NCI-H446 (cell line): ENCODE results near the gene CASS4.
"Not testable (repeated sequence)": the region's sequence is repeated elsewhere in the genome, so short reads cannot be mapped to it uniquely, and the experiment has no call there.

ENCODE experiments used
- DNase-seq, 2 experiments: peaks; one replicate each; lab custom pipeline; 2025; lab: John Stamatoyannopoulos, UW

The CASS4 gene, protein sequence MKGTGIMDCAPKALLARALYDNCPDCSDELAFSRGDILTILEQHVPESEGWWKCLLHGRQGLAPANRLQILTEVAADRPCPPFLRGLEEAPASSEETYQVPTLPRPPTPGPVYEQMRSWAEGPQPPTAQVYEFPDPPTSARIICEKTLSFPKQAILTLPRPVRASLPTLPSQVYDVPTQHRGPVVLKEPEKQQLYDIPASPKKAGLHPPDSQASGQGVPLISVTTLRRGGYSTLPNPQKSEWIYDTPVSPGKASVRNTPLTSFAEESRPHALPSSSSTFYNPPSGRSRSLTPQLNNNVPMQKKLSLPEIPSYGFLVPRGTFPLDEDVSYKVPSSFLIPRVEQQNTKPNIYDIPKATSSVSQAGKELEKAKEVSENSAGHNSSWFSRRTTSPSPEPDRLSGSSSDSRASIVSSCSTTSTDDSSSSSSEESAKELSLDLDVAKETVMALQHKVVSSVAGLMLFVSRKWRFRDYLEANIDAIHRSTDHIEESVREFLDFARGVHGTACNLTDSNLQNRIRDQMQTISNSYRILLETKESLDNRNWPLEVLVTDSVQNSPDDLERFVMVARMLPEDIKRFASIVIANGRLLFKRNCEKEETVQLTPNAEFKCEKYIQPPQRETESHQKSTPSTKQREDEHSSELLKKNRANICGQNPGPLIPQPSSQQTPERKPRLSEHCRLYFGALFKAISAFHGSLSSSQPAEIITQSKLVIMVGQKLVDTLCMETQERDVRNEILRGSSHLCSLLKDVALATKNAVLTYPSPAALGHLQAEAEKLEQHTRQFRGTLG

DNA sequence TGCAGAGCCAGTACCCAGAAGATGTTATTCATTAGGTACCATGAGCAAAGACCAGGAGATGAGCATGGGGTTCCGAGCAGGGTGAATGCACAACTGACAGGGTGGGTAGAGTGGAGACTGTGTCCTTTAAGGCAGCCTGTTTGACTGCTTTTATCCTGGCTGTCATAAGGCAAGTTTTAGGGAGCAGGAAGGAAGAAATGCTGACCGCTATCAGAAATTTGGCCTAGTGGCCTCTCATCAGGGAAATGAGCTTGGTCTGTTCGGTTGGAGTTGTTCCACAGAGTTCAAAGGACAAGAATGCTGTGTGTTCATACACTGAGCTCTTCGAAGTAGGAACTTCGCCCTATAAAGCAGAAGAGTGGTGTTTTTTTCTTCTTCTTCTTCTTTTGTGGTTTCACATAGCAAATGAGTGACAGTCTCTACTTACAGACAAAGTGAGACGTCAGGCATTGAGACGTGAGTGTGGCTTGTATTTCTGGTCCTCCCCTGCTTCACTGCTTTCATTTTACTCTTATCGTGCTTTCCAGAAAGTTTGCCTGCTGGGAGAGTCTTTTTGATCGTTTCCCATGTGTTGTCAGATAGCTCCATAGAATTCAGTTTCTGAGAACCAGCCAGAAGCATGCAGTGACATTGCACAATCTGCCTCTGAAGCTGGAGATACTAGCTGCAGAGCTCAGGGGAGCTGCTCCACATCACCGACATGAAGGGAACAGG, at the start of gene CASS4:
Gene CASS4, plus strand, starts transcription at position 502 of the 714 bp plus-strand sequence. Its CDS starts 199 bp downstream, at position 701.
- no peak for DNase-seq

DNA sequence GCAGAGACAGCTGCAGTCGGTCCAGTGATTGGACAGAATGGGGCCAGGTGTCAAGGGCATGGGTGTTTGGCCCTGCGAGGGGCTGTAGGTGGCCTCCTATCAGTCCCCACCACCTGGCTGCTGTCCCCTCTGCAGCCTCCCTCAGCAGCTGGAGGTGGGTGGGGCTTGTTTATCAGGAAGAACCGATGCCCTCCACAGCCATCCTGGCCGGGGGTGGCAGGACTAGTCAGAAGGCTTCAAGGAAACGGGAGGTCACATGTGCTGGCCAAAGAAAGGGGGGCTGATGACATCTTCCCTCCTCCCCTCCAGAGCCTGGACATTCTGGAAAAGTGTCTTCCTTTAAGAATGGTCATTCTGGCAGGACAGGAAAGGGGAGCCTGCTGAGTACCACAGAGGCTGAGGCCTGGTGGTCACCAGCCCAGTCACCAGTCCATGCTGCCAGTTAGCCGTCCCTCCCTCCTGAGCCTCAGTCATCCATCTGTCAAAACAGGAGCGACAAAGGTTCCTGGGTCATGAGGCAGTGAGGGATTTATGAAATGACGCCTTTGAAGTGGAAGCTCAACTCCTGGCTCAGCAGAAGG, 49.1 kb upstream of the CASS4 start:
- no peak for DNase-seq

DNA sequence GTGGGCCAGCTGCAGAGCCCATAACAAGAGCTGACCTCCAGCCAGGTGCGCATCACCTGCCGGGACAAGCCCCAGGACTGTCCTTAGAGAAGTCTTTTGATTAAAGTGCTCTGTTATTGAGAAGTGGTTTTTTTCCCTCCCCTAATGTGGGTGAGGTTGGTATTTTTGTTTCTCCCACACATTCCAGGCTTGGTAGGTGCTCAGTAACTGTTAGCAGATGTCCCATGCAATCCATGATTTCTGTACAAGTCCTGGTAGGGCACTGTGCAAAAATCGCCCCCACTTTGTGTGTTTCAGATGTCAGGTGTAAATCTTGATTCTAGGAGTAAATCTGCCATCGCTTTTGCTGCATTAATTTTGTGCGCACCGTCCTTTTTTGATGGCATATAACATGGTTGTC, 48.6 kb upstream of the CASS4 start:
- no peak for DNase-seq

DNA sequence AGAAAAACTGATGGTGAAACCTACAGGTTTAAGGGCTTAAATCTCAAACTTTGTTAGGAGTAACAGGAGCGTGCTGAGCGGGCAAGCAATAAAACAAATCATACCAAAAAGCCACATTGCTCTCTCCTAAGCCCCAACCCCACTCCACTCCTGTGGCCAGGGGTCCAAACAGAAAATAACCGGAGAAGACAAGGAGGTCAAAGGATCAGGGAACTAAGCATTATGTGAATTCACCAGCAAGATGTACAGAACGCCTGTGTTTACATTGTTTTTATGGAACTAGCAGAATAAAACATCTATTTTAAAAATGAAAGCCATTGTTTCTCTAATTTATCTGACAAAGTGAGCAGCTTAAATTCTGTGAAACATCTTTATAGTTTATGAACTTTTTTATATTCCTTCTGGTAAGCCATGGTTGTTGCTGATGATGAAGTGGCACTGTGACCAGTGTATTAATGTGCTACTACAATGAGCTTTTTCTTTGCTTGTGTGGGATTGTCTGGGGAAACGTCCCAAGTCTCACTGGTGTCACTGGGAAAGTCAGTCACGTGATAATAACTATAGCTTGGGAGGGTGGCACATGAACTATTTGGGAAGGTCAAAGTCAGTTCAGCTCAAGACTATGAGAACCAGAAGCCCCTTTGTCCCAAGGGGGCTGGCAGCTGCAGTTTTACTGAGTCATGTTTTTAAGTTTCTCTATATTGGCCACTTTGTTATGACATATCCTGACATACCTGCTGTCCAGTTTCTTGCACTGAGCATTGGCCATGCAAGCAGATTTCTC, 43.5 kb upstream of the CASS4 start:
- DNase-seq = no peak

DNA sequence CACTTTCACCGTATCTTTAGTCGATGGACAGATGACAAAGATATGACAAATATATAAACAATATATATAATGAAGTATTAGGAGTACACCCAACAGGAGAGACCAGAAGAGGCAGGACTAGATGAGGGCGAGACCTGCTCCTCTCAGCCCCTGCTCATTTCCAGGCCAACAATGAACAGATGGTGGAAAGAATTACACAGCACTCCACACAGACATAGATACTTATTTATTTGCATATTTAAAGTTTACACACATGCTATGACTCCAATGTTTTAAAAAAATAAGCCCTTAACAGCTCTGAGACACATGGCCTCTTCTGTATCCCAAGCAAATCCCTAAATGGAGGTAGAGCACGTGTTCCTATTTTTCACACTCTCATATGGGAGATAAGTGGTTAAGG, 42.9 kb upstream of the CASS4 start:
- no peak for DNase-seq

DNA sequence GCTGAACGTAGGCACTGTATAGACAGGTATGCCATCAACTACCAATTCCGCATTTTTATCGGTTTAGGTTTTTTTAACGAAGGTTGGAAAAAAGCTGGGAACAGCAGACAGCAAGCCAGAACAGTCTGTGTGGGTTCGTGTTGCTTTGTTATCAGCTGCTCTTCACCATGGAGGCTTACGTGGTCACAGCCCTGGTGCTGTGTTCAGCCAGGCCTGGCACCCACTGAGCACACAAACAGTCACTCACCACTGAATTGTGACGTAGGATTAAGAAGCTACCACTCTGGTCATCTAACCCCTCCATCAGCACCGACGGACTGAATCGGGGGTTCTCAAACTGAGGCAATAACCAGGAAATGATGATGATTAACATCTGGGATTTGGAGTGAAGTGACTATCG, 40.1 kb upstream of the CASS4 start:
- DNase-seq = no peak

DNA sequence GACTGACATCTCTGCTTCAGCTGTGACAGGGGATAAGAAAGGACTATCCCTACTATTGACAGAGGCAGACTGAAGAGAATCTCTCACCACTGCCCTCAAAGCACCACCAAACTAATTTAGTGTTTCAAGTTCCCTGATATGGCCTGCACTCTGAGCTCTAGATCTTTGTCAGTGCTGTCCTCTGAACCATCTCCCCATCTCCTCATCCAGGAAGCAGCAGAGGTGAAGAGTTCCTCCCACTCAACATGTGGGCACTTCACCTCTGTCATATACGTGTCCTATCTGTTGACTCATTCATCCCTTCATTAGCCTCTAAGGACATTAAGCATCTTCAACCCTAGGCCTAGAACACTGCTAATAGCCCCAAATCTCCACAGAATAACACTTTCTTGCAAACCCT, 39.2 kb upstream of the CASS4 start:
- no peak for DNase-seq

DNA sequence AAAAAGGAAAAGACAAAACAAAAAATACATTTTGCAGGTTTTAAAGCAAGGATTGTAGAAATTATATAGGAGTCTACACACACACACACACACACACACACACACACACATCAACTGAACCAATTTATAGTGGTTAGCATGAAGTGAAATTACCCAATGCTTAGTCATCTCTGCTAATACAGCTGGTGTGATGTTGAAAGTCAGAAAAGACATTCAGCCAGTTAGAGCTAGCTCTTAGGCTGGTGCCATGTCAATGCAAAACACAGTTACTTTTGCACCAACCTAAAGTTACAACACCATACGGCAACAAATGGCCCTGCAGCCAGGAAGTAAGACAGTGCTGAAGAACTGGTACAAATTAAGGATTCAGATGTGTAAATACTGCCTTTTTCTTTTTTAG, 38.1 kb upstream of the CASS4 start:
- no peak for DNase-seq

DNA sequence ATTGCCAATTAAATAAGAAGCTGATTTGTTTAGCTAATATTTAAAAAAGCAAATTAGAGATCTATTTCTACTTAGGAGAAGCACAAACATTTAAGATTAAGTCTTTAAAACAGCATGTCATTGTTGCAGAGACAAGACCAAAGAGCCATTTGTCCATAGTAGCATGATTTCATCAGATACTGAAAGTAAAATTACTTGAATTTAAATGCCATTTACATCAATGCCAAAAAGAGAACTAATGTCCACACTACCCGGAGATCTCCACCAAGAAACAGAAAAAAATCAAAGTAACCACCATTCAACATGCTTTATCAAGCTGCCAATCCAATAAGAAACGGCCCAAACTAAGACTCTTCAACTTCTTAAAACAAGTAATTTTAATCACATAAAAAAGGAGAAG, 35.7 kb upstream of the CASS4 start:
- no peak for DNase-seq

DNA sequence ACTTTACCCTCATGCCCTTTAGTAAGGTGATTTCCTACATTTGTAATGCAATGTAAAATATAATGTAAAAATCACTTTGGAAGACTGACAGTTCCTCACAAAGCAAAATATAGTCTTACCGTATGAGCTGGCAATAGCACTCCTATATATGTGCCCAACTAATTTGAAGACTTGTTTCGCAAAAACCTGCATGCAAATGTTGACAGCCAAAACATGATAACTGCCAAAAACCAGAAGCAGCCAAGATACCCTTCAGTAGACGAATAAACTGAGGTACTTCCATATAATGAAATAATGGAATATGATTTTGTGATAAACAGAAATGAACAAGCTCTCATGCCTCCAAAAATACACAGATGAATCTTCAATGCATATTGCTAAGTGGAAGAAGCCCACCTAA, 33.7 kb upstream of the CASS4 start:
- no peak for DNase-seq

DNA sequence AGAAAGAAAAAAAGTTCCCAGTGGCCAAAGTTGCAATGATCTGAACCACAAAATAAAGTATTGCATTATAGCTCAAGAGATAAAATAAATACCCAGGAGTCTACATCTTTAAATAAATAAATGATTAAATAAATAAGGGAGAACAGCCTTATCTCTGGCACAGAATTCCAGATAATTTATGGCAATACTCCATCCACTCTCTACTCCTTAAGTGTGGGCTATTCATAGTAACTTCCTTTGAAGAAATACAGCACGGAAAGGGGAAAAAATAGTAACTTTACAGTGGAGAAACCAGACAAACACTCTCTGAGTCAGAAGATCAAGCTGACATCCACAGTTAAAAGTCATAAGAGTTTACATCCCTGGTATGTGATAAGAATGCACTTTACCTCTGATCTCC, 31.7 kb upstream of the CASS4 start:
- no peak for DNase-seq

DNA sequence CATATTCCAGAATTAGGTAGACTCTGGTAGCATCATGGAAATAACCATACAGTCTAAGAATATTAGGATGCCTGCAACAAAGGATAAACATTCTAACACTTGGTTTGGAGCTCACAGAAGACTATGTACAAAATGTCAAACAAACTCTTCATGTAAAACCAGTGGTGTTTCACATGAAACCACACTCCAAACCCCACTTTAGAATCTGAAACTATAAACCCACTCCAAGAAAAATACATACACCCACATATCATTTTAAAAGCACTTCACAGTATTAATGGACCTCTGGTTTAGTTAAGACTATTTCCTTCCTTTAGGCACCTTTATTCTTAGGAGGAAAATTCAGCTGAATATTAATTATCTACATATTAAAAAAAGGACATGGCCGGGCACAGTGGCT, 30.6 kb upstream of the CASS4 start:
- DNase-seq = no peak

DNA sequence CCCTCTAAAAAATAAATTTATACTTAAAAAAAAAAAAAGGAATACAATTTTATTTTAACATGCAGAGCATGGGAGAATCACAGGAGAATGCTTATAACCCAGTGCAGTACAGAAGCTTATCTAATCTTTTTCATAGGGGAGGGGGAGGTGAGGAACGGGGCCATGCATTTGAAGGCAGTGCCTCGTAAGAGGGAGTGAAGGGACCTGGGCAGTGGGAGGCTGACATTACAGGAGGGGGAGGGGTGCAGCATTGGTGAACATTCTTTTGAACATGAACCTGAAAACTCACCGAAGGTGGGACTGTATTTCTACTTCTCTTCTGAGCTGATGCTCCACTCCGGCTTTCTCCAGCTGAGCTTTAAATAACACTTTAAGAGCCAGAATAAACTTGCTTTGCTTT, 29.4 kb upstream of the CASS4 start:
- DNase-seq = no peak

DNA sequence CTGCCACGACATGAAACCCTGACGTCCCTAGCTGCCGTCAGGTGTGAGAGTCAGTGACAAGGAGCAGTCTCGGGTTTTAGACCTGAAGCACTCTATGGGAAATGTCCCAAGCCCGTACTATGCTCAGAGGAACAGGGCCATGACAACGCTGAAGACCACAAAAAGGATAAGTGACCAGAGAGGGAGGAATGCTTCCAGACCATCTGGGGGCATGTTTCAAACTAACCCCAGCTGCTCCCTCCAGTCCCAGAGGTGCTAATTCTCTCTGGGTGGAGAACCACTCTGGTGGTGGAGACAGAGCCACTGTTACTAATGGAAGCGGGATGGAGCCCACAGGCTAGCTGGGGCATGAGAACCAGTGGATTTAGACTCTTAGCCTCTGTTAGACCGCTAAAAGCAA, 28.7 kb upstream of the CASS4 start:
- DNase-seq = no peak

DNA sequence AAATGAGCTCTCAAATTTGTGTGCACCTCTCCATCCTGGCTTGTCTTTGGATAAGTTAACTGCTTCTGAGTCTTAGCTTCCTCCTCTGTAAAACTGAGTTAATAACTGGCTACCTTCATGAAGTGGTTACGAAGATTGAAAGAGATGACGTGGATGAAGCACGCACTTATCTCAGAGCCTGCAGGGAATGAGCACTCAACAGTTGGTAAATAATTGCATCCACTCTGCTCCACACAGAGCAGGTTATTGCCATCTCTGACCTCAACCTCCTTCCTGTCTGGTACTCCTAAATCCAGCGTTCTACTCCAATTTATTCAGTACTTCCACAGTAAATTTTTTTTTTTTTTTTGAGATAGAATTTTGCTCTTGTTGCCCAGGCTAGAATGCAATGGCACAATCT, 26.9 kb upstream of the CASS4 start:
- no peak for DNase-seq

DNA sequence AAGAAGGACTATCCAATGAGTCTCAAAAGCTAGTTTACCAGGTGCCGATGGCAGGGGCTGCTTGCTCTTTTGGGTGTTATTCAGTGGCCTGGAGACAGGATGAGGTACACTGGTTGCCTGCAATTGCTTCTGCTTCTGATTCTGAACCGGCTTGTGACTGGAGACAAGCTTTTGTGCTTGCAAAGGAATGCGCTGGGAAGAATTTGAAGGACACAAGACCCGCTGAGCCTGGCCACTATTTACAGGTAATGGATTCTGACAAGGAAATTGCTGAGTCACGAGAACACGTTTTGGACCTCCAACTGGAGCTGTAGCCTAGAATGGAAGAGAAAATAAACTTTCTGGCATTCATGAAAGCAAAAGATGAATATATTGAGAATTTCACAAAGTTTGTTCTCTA, 25.8 kb upstream of the CASS4 start:
- no peak for DNase-seq

DNA sequence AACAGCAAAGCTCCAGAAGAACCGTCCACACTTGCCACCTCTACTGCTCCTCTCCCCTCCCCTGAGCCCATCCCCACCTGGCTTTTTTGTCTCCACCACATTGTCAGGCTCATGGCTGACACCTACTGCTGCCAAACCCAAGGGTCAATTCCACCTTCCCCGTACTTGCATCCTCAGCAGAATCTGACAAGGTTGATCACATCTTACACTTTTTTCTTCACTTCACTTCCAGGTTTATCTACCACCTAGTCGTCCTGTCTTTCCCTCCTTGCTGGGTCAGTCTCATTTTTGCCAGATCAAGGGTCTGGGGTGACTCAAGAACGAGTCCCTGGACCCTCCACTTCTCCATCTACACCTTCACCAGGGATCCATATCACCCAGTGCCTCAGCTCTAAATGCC, 23.2 kb upstream of the CASS4 start:
- DNase-seq = no peak

DNA sequence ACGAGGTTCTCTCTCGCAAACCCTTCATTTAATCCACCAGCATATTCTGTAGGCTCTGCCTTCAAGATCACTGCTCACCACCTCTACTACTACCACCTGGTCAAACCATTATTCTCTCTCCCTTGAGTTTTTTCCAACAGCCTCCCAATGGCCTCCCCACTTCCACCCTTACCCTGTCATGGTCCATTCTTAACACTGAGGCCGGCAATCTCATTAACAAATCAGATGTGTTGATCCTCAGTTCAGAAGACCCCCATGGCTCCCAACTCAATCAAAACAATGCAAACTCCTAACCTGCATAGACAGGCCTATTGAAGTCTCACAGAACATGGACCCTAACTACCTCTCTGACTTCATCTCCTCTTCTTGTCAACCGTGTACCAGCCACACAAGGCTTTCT, 22.3 kb upstream of the CASS4 start:
- no peak for DNase-seq

DNA sequence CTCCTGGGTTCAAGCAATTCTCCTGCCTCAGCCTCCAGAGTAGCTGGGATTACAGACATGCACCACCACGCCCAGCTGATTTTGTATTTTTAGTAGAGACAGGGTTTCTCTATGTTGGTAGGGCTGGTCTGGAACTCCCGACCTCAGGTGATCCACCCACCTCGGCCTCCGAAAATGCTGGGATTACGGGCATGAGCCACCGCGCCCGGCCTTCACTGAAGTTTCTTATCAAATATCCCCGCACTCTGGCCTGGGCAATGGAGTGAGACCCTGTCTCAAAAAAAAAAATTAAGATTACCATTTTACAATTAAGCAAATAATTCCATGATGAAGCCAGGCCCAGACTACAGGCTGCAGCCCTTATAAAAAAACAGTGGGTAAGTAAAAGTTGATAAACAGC, 21.7 kb upstream of the CASS4 start:
- not testable (repeated sequence) for DNase-seq

DNA sequence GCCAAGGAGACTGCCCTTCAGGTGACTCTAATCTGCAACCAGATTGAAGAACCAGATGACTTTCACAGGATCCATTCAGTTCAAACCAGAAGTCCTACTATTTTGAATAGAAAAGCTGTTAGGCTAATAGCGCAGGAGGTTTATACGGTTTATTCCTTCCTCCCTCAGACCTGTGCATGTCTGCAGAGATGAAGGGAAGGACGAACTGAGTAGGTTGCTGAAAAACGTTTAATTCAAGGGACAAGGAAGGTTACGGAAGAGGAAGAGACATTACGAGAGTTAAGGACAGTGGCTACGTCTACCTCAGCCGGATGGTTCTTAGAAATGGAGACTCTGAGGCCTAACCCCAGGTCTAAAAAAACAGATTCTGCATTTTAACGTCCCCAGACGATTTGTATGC, 21.0 kb upstream of the CASS4 start:
- DNase-seq = no peak

DNA sequence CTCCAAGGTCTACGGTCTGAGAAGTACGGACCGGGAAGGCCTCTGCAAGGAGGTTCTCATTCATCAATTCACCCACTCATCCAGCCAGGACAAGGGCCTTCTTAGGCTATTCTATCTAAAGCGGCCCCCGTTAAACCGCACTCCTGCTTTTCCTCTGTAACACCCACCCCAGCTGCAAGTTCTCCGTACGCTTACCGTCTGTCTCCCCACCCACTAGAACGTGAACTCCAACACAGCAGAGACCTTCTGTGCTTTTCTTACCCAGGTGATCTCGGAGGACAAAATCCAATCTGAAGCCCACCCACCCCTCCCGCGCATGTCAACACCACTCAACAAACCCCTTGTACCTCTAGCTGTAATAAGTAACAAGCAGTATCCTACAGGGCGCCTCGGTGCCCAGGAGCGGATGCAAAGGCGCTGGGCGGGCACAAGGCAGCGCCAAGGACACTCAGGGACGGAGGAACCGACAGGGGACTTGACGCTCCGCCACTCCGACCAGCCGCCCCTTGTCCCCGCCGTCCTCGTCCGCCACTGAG, 20.4 kb upstream of the CASS4 start:
- no peak for DNase-seq
